ENCODE data around the gene CRYGN.

- TF ChIP-seq, protein P1, sequence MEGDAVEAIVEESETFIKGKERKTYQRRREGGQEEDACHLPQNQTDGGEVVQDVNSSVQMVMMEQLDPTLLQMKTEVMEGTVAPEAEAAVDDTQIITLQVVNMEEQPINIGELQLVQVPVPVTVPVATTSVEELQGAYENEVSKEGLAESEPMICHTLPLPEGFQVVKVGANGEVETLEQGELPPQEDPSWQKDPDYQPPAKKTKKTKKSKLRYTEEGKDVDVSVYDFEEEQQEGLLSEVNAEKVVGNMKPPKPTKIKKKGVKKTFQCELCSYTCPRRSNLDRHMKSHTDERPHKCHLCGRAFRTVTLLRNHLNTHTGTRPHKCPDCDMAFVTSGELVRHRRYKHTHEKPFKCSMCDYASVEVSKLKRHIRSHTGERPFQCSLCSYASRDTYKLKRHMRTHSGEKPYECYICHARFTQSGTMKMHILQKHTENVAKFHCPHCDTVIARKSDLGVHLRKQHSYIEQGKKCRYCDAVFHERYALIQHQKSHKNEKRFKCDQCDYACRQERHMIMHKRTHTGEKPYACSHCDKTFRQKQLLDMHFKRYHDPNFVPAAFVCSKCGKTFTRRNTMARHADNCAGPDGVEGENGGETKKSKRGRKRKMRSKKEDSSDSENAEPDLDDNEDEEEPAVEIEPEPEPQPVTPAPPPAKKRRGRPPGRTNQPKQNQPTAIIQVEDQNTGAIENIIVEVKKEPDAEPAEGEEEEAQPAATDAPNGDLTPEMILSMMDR (IDR thresholded peaks at IDR 0.05; ENCODE audit: poor library complexity): no peak
- TF ChIP-seq EZH2 (IDR thresholded peaks at IDR 0.05; ENCODE audit: borderline replicate concordance): no peak
Observed at GRCh38 chr7:151425670-151426440, 14.1 kb downstream of the CRYGN start.

All from hepatocyte (in vitro differentiated cells).